HEK293T (cell line): Measurements from ENCODE around the gene BICC1.

ENCODE experiments used
- ARNT ChIP-seq: fragments of 450-650 bp; IDR thresholded peaks from 2 replicates; pipeline ENCODE4 v1.6.1; 2017; ENCODE audit warnings: mild to moderate bottlenecking
- BHLHE40 ChIP-seq: fragments of 450-650 bp; IDR thresholded peaks from 2 replicates; pipeline ENCODE4 v1.6.1; 2016; ENCODE audit warnings: mild to moderate bottlenecking, moderate library complexity, borderline replicate concordance

DNA sequence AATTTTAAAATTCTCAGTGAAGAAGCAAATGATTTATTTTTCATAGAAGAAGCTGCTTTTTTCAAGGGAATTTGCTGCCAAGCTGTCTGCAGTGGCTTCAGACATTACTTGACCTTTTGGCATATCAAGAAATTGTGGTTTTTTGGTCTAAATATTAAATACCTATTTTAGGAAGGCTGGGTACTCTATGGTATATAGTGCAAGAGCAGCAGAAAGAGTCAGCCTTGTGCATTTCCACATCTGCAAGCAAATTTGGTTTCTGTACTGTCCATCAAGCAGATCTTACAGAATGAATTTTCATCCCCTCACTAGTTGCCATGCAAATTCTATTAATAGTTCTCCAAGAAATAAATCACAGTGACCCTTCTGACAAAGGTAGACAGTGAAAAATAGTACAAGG, 222.0 kb downstream of the BICC1 start:
- no peak for TF ChIP-seq ARNT
- no peak for TF ChIP-seq BHLHE40
